ENCODE data around the gene RASD1. TPM values are rescaled to one million over a fixed set of nuclear protein-coding genes. Genes with fewer than 3 reads are reported as not detected.

RASD1 gene
- total RNA-seq, 1 donor from 2014 or later, result 0.26 TPM

- peaks cover 3% of the 10 kb centered on the region for H3K27me3 ChIP-seq (ENCODE audit: control insufficient read depth, insufficient read depth, low read length)
- H3K4me3 ChIP-seq (ENCODE audit: low read depth, low read length), result no peak overlapping the region
These were observed 14.5 kb upstream of the RASD1 start for GRCh38 chr17:17510456-17511292.

GRCh38 chr17:17509601-17510425 lies 13.6 kb upstream of the RASD1 start:
- TF ChIP-seq CTCF (IDR thresholded peaks at IDR 0.05; ENCODE audit: insufficient read depth, low read length, severe bottlenecking), result no peak
- Histone ChIP-seq H3K36me3 (ENCODE audit: control insufficient read depth, insufficient read depth, low read length) (no peaks in the 10 kb centered on the region), H3K27me3 (ENCODE audit: control insufficient read depth, insufficient read depth, low read length) (peaks cover 3% of the 10 kb centered on the region), H3K4me3 (ENCODE audit: low read depth, low read length) (no peak overlapping the region)
- FAIRE-seq (no peak), DNase-seq (ENCODE audit: low read depth) (no peak)

More at GRCh38 chr17:17510456-17511292, 14.5 kb upstream of the RASD1 start:
- no peaks in the 10 kb centered on the region for H3K36me3 ChIP-seq (ENCODE audit: control insufficient read depth, insufficient read depth, low read length)
- no peak for TF ChIP-seq CTCF (IDR thresholded peaks at IDR 0.05; ENCODE audit: insufficient read depth, low read length, severe bottlenecking)
- no peak for FAIRE-seq
- peak; percentile 14 for DNase-seq (ENCODE audit: low read depth)

- Histone ChIP-seq H3K27me3 (ENCODE audit: control insufficient read depth, insufficient read depth, low read length) (peaks cover 3% of the 10 kb centered on the region), H3K36me3 (ENCODE audit: control insufficient read depth, insufficient read depth, low read length) (no peaks in the 10 kb centered on the region), H3K4me3 (ENCODE audit: low read depth, low read length) (no peak overlapping the region)
- peak; percentile 73 for FAIRE-seq
- no peak for DNase-seq (ENCODE audit: low read depth)
- TF ChIP-seq CTCF (IDR thresholded peaks at IDR 0.05; ENCODE audit: insufficient read depth, low read length, severe bottlenecking), result no peak
These were observed 12.7 kb upstream of the RASD1 start for GRCh38 chr17:17508646-17509591.

GRCh38 chr17:17508019-17508535 lies 11.9 kb upstream of the RASD1 start:
- peaks cover 2% of the 10 kb centered on the region for H3K27me3 ChIP-seq (ENCODE audit: control insufficient read depth, insufficient read depth, low read length)
- no peaks in the 10 kb centered on the region for H3K36me3 ChIP-seq (ENCODE audit: control insufficient read depth, insufficient read depth, low read length)
- no peak for FAIRE-seq
- no peak for TF ChIP-seq CTCF (IDR thresholded peaks at IDR 0.05; ENCODE audit: insufficient read depth, low read length, severe bottlenecking)
- H3K4me3 ChIP-seq (ENCODE audit: low read depth, low read length), result no peak overlapping the region
- no peak for DNase-seq (ENCODE audit: low read depth)

- FAIRE-seq (no peak), DNase-seq (ENCODE audit: low read depth) (no peak)
- Histone ChIP-seq H3K27me3 (ENCODE audit: control insufficient read depth, insufficient read depth, low read length) (peaks cover 5% of the 10 kb centered on the region), H3K36me3 (ENCODE audit: control insufficient read depth, insufficient read depth, low read length) (no peaks in the 10 kb centered on the region), H3K4me3 (ENCODE audit: low read depth, low read length) (no peak overlapping the region)
- no peak for TF ChIP-seq CTCF (IDR thresholded peaks at IDR 0.05; ENCODE audit: insufficient read depth, low read length, severe bottlenecking)
These were observed 11.3 kb upstream of the RASD1 start for GRCh38 chr17:17507465-17508011.
